HepG2 (cell line): ENCODE data around the gene HAGH. TPM values are rescaled to one million over a fixed set of nuclear protein-coding genes. Genes with fewer than 3 reads are reported as not detected.

Experiments used
- ATF7 ChIP-seq, 2 experiments: fragments of 450-650 bp in 1 of 2; sonication (generic) in 1 of 2; formaldehyde crosslinking in 1 of 2; IDR thresholded peaks; 2 replicates each; pipeline versions ENCODE4 v1.4.0 to v1.6.1; 2016 to 2020; ENCODE audit warnings: antibody characterized with exemption in 1 of 2, mild to moderate bottlenecking in 1 of 2, missing genetic modification reagents in 1 of 2
- BRF2 ChIP-seq: sonication (generic); formaldehyde crosslinking; IDR thresholded peaks from 2 replicates; pipeline ENCODE4 v1.8.1; 2022; ENCODE audit warnings: mild to moderate bottlenecking, missing genetic modification reagents
- CBFB ChIP-seq: sonication (generic); formaldehyde crosslinking; IDR thresholded peaks from 2 replicates; pipeline ENCODE4 v1.4.0; 2020; ENCODE audit warnings: missing genetic modification reagents
- EED ChIP-seq: sonication (generic); formaldehyde crosslinking; IDR thresholded peaks from 2 replicates; pipeline ENCODE4 v1.5.0; 2020; ENCODE audit warnings: mild to moderate bottlenecking, missing genetic modification reagents
- EP300 ChIP-seq, 3 experiments: sonication (generic) in 1 of 3; formaldehyde crosslinking in 1 of 3; IDR thresholded peaks; 2 replicates each; pipeline versions ENCODE4 v1.5.1 to v1.6.1; 2011 to 2020; ENCODE audit warnings: low read depth in 2 of 3, low read length in 2 of 3, borderline replicate concordance in 1 of 3, improper control_type of control experiment in 1 of 3, mild to moderate bottlenecking in 1 of 3, missing genetic modification reagents in 1 of 3, moderate library complexity in 1 of 3
- ERF ChIP-seq: IDR thresholded peaks from 2 replicates; pipeline ENCODE4 v1.6.1; 2018; ENCODE audit warnings: missing biosample characterization, missing genetic modification reagents
- FOSL2 ChIP-seq: sonication (generic); formaldehyde crosslinking; IDR thresholded peaks from 2 replicates; pipeline ENCODE4 v1.4.0; 2020; ENCODE audit warnings: missing genetic modification reagents
- GMEB1 ChIP-seq: sonication (generic); formaldehyde crosslinking; IDR thresholded peaks from 2 replicates; pipeline ENCODE4 v1.5.1; 2020; ENCODE audit warnings: missing genetic modification reagents, mild to moderate bottlenecking, borderline replicate concordance
- GTF2F1 ChIP-seq: fragments of 150-350 bp; IDR thresholded peaks from 2 replicates; pipeline ENCODE4 v1.6.1; 2014; ENCODE audit warnings: low read length
- HBP1 ChIP-seq: IDR thresholded peaks from 2 replicates; pipeline ENCODE4 v1.6.1; 2016; ENCODE audit warnings: low read depth, control low read depth
- HCFC1 ChIP-seq: fragments of 150-350 bp; IDR thresholded peaks from 2 replicates; pipeline ENCODE4 v1.6.1; 2014; ENCODE audit warnings: low read depth, low read length
- KLF13 ChIP-seq: sonication (generic); formaldehyde crosslinking; IDR thresholded peaks from 2 replicates; pipeline ENCODE4 v1.4.0; 2020; ENCODE audit warnings: mild to moderate bottlenecking, missing genetic modification reagents
- MAF1 ChIP-seq: sonication (generic); formaldehyde crosslinking; IDR thresholded peaks from 2 replicates; pipeline ENCODE4 v1.5.0; 2020; ENCODE audit warnings: missing genetic modification reagents, borderline replicate concordance
- MXI1 ChIP-seq: IDR thresholded peaks from 3 replicates; pipeline ENCODE4 v1.6.1; 2012; ENCODE audit warnings: low read depth, low read length, inconsistent platforms, borderline replicate concordance
- PHF8 ChIP-seq: sonication (generic); formaldehyde crosslinking; IDR thresholded peaks from 2 replicates; pipeline ENCODE4 v1.5.0; 2020; ENCODE audit warnings: missing genetic modification reagents
- REPIN1 ChIP-seq: sonication (generic); formaldehyde crosslinking; IDR thresholded peaks from 2 replicates; pipeline ENCODE4 v1.8.0; 2022; ENCODE audit warnings: missing genetic modification reagents, low read depth, mild to moderate bottlenecking, borderline replicate concordance
- RFX3 ChIP-seq: IDR thresholded peaks from 2 replicates; pipeline ENCODE4 v1.6.1; 2016; ENCODE audit warnings: missing biosample characterization, missing genetic modification reagents
- RORA ChIP-seq: sonication (generic); formaldehyde crosslinking; IDR thresholded peaks from 2 replicates; pipeline ENCODE4 v1.5.0; 2020; ENCODE audit warnings: mild to moderate bottlenecking, missing genetic modification reagents, moderate library complexity
- TAF1 ChIP-seq: sonication (generic); formaldehyde crosslinking; IDR thresholded peaks from 2 replicates; pipeline ENCODE4 v1.4.0; 2020; ENCODE audit warnings: missing genetic modification reagents
- ZMAT5 ChIP-seq: sonication (generic); formaldehyde crosslinking; IDR thresholded peaks from 2 replicates; pipeline ENCODE4 v1.5.0; 2020; ENCODE audit warnings: mild to moderate bottlenecking, low read depth, missing genetic modification reagents, borderline replicate concordance
- ZNF354B ChIP-seq: sonication (generic); formaldehyde crosslinking; IDR thresholded peaks from 2 replicates; pipeline ENCODE4 v1.8.0; 2022; ENCODE audit warnings: mild to moderate bottlenecking, missing genetic modification reagents
- ZNF431 ChIP-seq: sonication (generic); formaldehyde crosslinking; IDR thresholded peaks from 2 replicates; pipeline ENCODE4 v1.9.0; 2022; ENCODE audit warnings: missing genetic modification reagents, low read depth, mild to moderate bottlenecking, borderline replicate concordance
- ZNF652 ChIP-seq: IDR thresholded peaks from 2 replicates; pipeline ENCODE4 v1.6.1; 2016; ENCODE audit warnings: low read depth, borderline replicate concordance
- ZNF782 ChIP-seq: sonication (generic); formaldehyde crosslinking; IDR thresholded peaks from 2 replicates; pipeline ENCODE4 v1.4.0; 2020; ENCODE audit warnings: missing genetic modification reagents, mild to moderate bottlenecking, borderline replicate concordance
- ZSCAN22 ChIP-seq: sonication (generic); formaldehyde crosslinking; IDR thresholded peaks from 2 replicates; pipeline ENCODE4 v1.4.0; 2020; ENCODE audit warnings: mild to moderate bottlenecking, missing genetic modification reagents
- polyA plus RNA-seq, 8 experiments: library from polyadenylated mRNA; depleted of rRNA in 3 of 8; stranded (reverse) in 7 of 8; unstranded in 1 of 8; fragments of >200 nt; fragmentation: Illumina TruSeq in 4 of 8; extraction: Trizol in 4 of 8; gene quantifications; 2 replicates each; pipeline versions ENCODE4 v1.2.1 to v1.2.3, GENCODE V29; 2011 to 2016; ENCODE audit warnings: low read depth in 4 of 8, missing spikeins in 1 of 8, mixed read lengths in 1 of 8; ENCODE audit not compliant: insufficient read depth in 1 of 8
- total RNA-seq, 5 experiments: library from RNA; depleted of rRNA; stranded (reverse); fragments of >200 nt; fragmentation: Illumina TruSeq; extraction: Trizol; gene quantifications; 2 replicates each; pipeline ENCODE4 v1.2.3, GENCODE V29; 2016; ENCODE audit warnings: low read depth in 1 of 5

HAGH gene
- total and polyA plus RNA-seq, 2 of the 13 experiments (the other 11 are each of a cell fraction or from before 2014, with no cell fraction given) = 70.4 to 95.4 TPM

GRCh38 chr16:1782408-1783264 is 44.0 kb downstream of the HAGH start, which contains the start of the genes NUBP2 and SPSB3 (continued):
- TF ChIP-seq REPIN1 (CRISPR knock-in tag) (peak; percentile 48; the same call in 1 of the 2 replicates), GMEB1 (CRISPR knock-in tag) (peak; percentile 83), HBP1 (peak; percentile 67; the same call in 1 of the 2 replicates), BRF2 (CRISPR knock-in tag) (no peak; the same call in 1 of the 2 replicates), EP300 (IDR thresholded peaks at IDR 0.05; ENCODE audit: low read depth in 2 of 2, low read length in 2 of 2) (no peak), EP300 (CRISPR knock-in tag; IDR thresholded peaks at IDR 0.05; ENCODE audit: borderline replicate concordance) (no peak), ZNF782 (CRISPR knock-in tag) (no peak), GTF2F1 (no peak), CBFB (peak; percentile 53; the same call in 1 of the 2 replicates), ZMAT5 (CRISPR knock-in tag) (no peak), ERF (0 out of 2 replicates have a peak, but pooled peaks have one; percentile 20), RORA (peak; percentile 29; the same call in 1 of the 2 replicates), MXI1 (peak; percentile 44; the same call in 2 of the 3 replicates), HCFC1 (peak; percentile 69), TAF1 (CRISPR knock-in tag) (peak; percentile 65; the same call in 1 of the 2 replicates), EED (no peak), ZNF652 (no peak), PHF8 (CRISPR knock-in tag) (peak; percentile 72), MAF1 (CRISPR knock-in tag) (no peak), RFX3 (CRISPR knock-in tag) (no peak), ZSCAN22 (CRISPR knock-in tag) (no peak), ZNF354B (CRISPR knock-in tag) (no peak), ATF7 (IDR thresholded peaks at IDR 0.05) (no peak), ATF7 (CRISPR knock-in tag; IDR thresholded peaks at IDR 0.05) (no peak), KLF13 (CRISPR knock-in tag) (no peak), FOSL2 (CRISPR knock-in tag) (peak; percentile 53), ZNF431 (CRISPR knock-in tag) (no peak)
